ENCODE data around the gene KIAA1755.

DNA sequence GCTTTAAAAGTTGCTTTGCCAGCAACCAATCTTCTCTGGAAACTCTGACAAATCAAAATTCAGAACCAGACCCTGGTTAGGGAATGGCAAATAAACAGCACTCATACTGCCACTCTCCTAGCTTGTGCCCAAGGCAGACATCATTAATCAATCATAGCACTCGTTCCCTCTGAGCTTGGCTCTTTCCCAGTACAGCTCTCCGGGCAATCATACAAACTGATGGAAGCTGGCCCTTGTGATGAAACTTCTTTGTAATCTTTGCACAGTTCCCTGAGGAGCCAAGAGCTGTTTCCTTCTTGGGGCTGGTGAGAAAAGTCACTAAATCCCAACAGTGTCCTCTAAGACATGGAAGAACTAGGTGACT, 34.7 kb downstream of the KIAA1755 start:
- TF ChIP-seq, protein P1, sequence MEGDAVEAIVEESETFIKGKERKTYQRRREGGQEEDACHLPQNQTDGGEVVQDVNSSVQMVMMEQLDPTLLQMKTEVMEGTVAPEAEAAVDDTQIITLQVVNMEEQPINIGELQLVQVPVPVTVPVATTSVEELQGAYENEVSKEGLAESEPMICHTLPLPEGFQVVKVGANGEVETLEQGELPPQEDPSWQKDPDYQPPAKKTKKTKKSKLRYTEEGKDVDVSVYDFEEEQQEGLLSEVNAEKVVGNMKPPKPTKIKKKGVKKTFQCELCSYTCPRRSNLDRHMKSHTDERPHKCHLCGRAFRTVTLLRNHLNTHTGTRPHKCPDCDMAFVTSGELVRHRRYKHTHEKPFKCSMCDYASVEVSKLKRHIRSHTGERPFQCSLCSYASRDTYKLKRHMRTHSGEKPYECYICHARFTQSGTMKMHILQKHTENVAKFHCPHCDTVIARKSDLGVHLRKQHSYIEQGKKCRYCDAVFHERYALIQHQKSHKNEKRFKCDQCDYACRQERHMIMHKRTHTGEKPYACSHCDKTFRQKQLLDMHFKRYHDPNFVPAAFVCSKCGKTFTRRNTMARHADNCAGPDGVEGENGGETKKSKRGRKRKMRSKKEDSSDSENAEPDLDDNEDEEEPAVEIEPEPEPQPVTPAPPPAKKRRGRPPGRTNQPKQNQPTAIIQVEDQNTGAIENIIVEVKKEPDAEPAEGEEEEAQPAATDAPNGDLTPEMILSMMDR (IDR thresholded peaks at IDR 0.05): no peak
- TF ChIP-seq EZH2 (IDR thresholded peaks at IDR 0.05): no peak

Data from neural progenitor cell (in vitro differentiated cells).